BJ (cell line): ENCODE data around the gene KIF4B. TPM values are rescaled to one million over a fixed set of nuclear protein-coding genes. Genes with fewer than 3 reads are reported as not detected.

ENCODE experiments used
- CTCF ChIA-PET: fragments of 350-600 bp; formaldehyde crosslinking; extraction: SDS; loops from one replicate; lab custom pipeline; 2021; ENCODE audit warnings: antibody characterized with exemption, inconsistent platforms; lab: Yijun Ruan, JAX
- POLR2A ChIA-PET: fragments of 300-600 bp; sonication (Branson Sonifier 250); formaldehyde crosslinking; extraction: SDS; loops from one replicate; lab custom pipeline; 2021; ENCODE audit warnings: antibody characterized with exemption; lab: Charles Lee
- DNase-seq: peaks from one replicate; pipeline ENCODE4 v3.0.0-alpha.2; 2011; ENCODE audit warnings: low read depth
- H3K27me3 ChIP-seq: 2 replicates; pipeline ENCODE4 v1.6.0; 2011; ENCODE audit warnings: low read length; ENCODE audit not compliant: control insufficient read depth, insufficient read depth
- H3K36me3 ChIP-seq: 2 replicates; pipeline ENCODE4 v1.5.1; 2011; ENCODE audit warnings: low read length; ENCODE audit not compliant: control insufficient read depth, insufficient read depth
- H3K4me3 ChIP-seq: 2 replicates; pipeline ENCODE4 v1.5.1; 2011; ENCODE audit warnings: low read depth, mild to moderate bottlenecking, control low read depth, low read length
- CTCF ChIP-seq: IDR thresholded peaks from 2 replicates; pipeline ENCODE4 v1.5.1; 2011; ENCODE audit warnings: low read depth, mild to moderate bottlenecking, control low read depth, inconsistent platforms, low read length, moderate library complexity; ENCODE audit not compliant: insufficient read depth
- polyA plus RNA-seq: library from polyadenylated mRNA; depleted of rRNA; stranded (reverse); fragments of >200 nt; gene quantifications from 2 replicates; pipeline ENCODE4 v1.2.3, GENCODE V29; 2011; rRNA removed

KIF4B gene
- polyA plus RNA-seq, 1 experiment: not detected

DNA sequence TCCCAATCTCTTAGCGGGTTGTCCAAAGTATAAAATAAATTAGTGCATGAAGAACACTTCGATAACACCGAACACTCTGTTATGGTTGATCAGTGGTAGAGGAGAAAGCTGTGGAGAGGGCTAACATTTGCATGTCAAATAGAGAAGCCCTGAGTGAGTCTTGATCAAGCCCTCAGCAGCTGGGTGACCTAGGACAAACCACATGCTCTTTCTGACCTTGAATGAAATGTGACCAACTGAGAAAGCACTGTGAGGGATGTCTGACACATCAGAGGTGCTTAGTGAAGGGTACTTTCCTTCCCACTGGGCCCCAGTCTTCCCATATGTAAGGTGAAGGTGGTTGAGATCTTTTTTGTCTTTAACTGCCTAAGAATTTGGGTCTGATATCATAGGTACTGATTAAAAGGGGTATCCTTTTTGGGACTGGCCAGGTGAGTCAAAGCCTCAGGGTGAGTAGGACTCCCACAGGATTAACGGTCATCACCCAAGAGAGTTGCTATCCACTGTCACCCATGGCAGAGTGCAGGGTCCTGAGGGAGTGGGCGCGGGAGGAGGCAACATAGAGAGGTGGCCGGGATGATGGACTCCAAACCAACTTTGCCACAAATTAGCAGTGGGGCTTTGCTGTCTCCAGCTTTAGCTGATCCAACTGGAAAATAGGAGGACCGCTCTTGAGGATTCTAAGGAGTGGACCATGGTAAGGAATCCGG lies 53.5 kb downstream of the KIF4B start:
- no peak for TF ChIP-seq CTCF
- ChIA-PET CTCF (interaction anchor here (0.8 kb wide), 2 partner anchors 9 to 20 kb away, joined by 3 read pairs; no protein-coding TSS in a partner anchor), POLR2A (no interaction called here)
- Histone ChIP-seq H3K27me3 (no peaks in the 10 kb centered on the region), H3K4me3 (no peak overlapping the region), H3K36me3 (no peaks in the 10 kb centered on the region)
- DNase-seq: no peak

Other genes starting within 250 kb of the KIF4B start
- gene FAXDC2, start 163.2 kb upstream of the KIF4B start, polyA plus RNA-seq: 10.7 and 13.6 TPM in 2 replicates
- 38.8 and 49.4 TPM in 2 replicates for gene CNOT8, start 155.1 kb upstream of the KIF4B start, polyA plus RNA-seq
- 7.5 and 7.8 TPM in 2 replicates for gene GEMIN5, start 75.5 kb upstream of the KIF4B start, polyA plus RNA-seq
- gene MRPL22, start 72.7 kb upstream of the KIF4B start, polyA plus RNA-seq: 32.0 and 40.8 TPM in 2 replicates